C4-2B (cell line): ENCODE data around the gene HDAC1.

Source experiments
- ZFX ChIP-seq: fragments of 450-650 bp; IDR thresholded peaks from 2 replicates; pipeline ENCODE4 v1.6.1; 2017
- TF ChIP-seq, protein P1 (sequence below): fragments of 450-650 bp; conservative IDR thresholded peaks from 2 replicates; pipeline ENCODE4 v1.5.1; 2017; ENCODE audit warnings: mild to moderate bottlenecking

- TF ChIP-seq, protein P1, sequence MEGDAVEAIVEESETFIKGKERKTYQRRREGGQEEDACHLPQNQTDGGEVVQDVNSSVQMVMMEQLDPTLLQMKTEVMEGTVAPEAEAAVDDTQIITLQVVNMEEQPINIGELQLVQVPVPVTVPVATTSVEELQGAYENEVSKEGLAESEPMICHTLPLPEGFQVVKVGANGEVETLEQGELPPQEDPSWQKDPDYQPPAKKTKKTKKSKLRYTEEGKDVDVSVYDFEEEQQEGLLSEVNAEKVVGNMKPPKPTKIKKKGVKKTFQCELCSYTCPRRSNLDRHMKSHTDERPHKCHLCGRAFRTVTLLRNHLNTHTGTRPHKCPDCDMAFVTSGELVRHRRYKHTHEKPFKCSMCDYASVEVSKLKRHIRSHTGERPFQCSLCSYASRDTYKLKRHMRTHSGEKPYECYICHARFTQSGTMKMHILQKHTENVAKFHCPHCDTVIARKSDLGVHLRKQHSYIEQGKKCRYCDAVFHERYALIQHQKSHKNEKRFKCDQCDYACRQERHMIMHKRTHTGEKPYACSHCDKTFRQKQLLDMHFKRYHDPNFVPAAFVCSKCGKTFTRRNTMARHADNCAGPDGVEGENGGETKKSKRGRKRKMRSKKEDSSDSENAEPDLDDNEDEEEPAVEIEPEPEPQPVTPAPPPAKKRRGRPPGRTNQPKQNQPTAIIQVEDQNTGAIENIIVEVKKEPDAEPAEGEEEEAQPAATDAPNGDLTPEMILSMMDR: no peak
- no peak for TF ChIP-seq ZFX
Observed at GRCh38 chr1:32250893-32251716, 40.8 kb upstream of the HDAC1 start, which contains the start of gene LCK.
